WI38 (cell line): ENCODE measurements around the gene CAMLG.

Experiments
- H3K4me3 ChIP-seq: 2 replicates; pipeline ENCODE4 v1.5.1; 2011; ENCODE audit warnings: low read depth, mild to moderate bottlenecking, control low read depth, low read length
- CTCF ChIP-seq: IDR thresholded peaks from 2 replicates; pipeline ENCODE4 v1.5.1; 2012; ENCODE audit warnings: low read depth, mild to moderate bottlenecking, control low read depth, low read length

CAMLG gene

DNA sequence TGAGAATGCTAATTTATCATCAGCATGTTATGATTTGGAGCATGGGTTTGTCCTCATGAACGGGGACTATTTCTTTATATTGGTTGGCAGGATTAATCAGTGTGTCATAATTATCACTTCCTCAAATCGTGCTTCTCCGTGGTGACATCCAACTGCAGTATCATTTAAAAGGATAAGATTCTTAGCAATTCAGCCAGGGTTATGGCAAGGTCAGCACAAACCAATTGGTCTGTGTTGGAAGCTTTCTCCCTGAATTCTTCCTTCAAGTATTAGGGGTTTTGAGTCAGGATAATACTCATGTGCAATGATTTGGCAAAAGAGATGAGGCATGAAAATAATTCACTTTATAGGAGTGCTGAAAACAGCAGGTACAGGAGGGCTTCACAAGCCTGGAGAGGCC is 5.5 kb upstream of the CAMLG start:
- TF ChIP-seq CTCF: no peak
- H3K4me3 ChIP-seq: no peak overlapping the region

DNA sequence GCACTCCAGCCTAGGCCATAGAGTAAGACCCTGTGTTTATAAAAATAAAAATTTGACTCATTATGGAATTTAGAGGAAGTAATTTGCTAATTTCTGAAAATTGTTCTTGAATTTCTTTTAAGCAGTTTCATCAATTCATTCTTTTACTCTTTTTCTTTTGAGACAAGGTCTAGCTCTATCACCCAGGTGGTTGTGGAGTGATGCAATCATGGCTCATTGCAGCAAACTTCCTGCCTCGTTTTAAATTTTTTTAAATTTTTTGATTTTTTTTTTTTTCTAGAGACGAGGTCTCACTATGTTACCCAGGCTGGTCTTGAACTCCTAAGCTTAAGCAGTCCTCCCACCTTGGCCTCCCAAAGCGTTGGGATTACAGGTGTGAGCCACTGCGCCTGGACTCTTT is 3.1 kb upstream of the CAMLG start:
- TF ChIP-seq CTCF: no peak

GRCh38 chr5:134736173-134736812 is 2.1 kb upstream of the CAMLG start:
- TF ChIP-seq CTCF: no peak
- no peak overlapping the region for H3K4me3 ChIP-seq

More for the DNA sequence above, 3.1 kb upstream of the CAMLG start:
- no peak overlapping the region for H3K4me3 ChIP-seq

DNA sequence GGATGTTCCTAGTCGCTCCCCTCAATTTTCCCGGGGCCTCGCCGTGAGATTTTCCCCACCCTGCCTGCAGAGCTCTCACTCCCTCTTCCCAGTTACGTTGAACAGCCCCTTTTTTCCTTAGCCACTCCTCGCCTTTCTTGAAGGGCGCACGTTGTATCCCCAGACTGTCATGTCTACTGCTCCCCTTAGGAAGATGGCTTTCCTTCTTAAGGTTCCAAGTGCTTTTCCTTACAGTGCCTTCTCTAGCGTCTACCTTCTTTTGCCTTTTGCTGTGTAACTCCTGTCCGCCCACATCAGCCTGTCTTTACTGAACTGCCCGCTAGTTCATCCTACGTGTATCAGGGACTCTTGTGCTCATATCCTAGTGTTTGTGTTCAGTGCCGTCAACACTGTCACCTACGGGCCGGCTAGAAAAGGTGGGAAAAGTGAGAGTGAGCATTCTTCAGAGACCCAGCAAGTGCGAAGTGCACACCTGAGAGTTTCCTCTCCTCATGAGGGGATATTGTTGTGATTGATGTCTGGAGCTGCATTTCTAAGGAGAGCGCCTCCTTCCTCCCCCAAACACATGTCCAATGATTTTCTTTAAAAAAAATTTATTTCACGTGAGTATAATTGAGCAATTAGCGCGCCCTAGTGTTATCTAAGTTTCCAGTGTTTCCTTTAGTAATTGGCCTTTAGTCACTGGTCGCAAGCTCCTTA is 764 bp downstream of the CAMLG start:
- peak overlapping the region; percentile 96 for H3K4me3 ChIP-seq
- TF ChIP-seq CTCF: no peak

DNA sequence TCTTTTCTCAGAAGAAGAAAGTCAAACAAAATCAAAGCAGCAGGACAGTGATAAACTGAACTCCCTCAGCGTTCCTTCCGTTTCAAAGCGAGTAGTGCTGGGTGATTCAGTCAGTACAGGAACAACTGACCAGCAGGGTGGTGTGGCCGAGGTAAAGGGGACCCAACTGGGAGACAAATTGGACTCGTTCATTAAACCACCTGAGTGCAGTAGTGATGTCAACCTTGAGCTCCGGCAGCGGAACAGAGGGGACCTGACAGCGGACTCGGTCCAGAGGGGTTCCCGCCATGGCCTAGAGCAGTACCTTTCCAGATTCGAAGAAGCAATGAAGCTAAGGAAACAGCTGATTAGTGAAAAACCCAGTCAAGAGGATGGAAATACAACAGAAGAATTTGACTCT is 2.7 kb downstream of the CAMLG start:
- TF ChIP-seq CTCF: no peak
- no peak overlapping the region for H3K4me3 ChIP-seq

DNA sequence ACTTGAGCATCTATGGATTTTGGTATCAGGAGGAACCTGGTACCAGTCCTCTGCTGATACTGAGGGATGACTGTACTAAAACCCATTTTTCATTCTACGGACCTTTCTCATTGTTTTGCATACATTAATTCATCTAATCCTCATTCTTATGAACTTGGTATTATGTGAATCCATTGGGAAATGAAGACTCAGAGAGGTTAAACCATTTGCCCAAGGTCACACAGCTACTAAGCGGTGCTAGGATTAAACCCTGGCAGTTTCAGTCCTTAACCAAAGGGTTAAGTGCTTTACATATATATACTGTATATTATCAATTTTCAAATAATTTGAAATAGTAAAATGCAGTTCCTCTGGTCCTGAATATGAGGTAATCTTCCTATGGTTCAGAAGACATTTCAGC is 3.8 kb downstream of the CAMLG start:
- H3K4me3 ChIP-seq: no peak overlapping the region
- TF ChIP-seq CTCF: no peak

GRCh38 chr5:134749415-134749814 is 11.1 kb downstream of the CAMLG start:
- no peak for TF ChIP-seq CTCF
- no peak overlapping the region for H3K4me3 ChIP-seq
